HEK293T (cell line): ENCODE results near the gene TRPC3.

ENCODE experiments used
- BHLHE40 ChIP-seq: fragments of 450-650 bp; IDR thresholded peaks from 2 replicates; pipeline ENCODE4 v1.6.1; 2016; ENCODE audit warnings: mild to moderate bottlenecking, moderate library complexity, borderline replicate concordance
- ELF4 ChIP-seq: fragments of 450-650 bp; IDR thresholded peaks from 2 replicates; pipeline ENCODE4 v1.6.1; 2017; ENCODE audit warnings: antibody characterized with exemption
- FOXM1 ChIP-seq: fragments of 450-650 bp; IDR thresholded peaks from 2 replicates; pipeline ENCODE4 v1.6.1; 2017; ENCODE audit warnings: mild to moderate bottlenecking, borderline replicate concordance
- ZNF384 ChIP-seq: fragments of 450-650 bp; IDR thresholded peaks from 2 replicates; pipeline ENCODE4 v1.6.1; 2016

- TF ChIP-seq BHLHE40 (no peak), FOXM1 (no peak), ELF4 (no peak), ZNF384 (no peak)
Observed at GRCh38 chr4:121988950-121989349, 37.1 kb upstream of the TRPC3 start.
